Lung (tissue), 12 donors: ENCODE measurements around the gene LAMA3. TPM values are rescaled to one million over a fixed set of nuclear protein-coding genes. Genes with fewer than 3 reads are reported as not detected.

ENCODE experiments used
- ATAC-seq: fragments of 200-7000 bp; cut with Tn5 transposase; one replicate; pipeline ENCODE4 v1.9.1; 2020; ENCODE audit warnings: moderate number of reproducible peaks; ENCODE audit not compliant: insufficient read depth, low FRiP score
- DNase-seq, 3 donors: peaks; one replicate each; pipeline ENCODE4 v3.0.0-alpha.2; 2013 to 2017
- H3K27ac ChIP-seq, 2 donors: one replicate each; pipeline ENCODE4 v1.5.1; 2013; ENCODE audit warnings: mild to moderate bottlenecking in 2 of 2, moderate library complexity in 2 of 2, control low read depth in 1 of 2, inconsistent platforms in 1 of 2, low read depth in 1 of 2, low read length in 1 of 2
- H3K27me3 ChIP-seq, 3 donors: one replicate each; pipeline ENCODE4 v1.5.1; 2013; ENCODE audit warnings: low read length in 2 of 3; ENCODE audit not compliant: control insufficient read depth in 3 of 3, insufficient read depth in 3 of 3
- H3K36me3 ChIP-seq, 4 donors: one replicate each; pipeline ENCODE4 v1.5.1; 2013; ENCODE audit warnings: low read length in 4 of 4, mild to moderate bottlenecking in 1 of 4, moderate library complexity in 1 of 4; ENCODE audit not compliant: control insufficient read depth in 4 of 4, insufficient read depth in 4 of 4
- H3K4me1 ChIP-seq, 5 donors: one replicate each; pipeline ENCODE4 v1.5.1; 2013; ENCODE audit warnings: low read length in 5 of 5, mild to moderate bottlenecking in 2 of 5, moderate library complexity in 1 of 5; ENCODE audit not compliant: control insufficient read depth in 5 of 5, insufficient read depth in 5 of 5
- H3K4me3 ChIP-seq: one replicate; pipeline ENCODE4 v1.5.1; 2013; ENCODE audit warnings: mild to moderate bottlenecking, control low read depth, moderate library complexity
- H3K9ac ChIP-seq, 2 donors: one replicate each; pipeline ENCODE4 v1.5.1; 2013; ENCODE audit warnings: low read length in 2 of 2, control low read depth in 1 of 2; ENCODE audit not compliant: insufficient read depth in 1 of 2
- H3K9me3 ChIP-seq, 4 donors: one replicate each; pipeline ENCODE4 v1.5.1; 2013; ENCODE audit warnings: low read length in 3 of 4, mild to moderate bottlenecking in 1 of 4, moderate library complexity in 1 of 4; ENCODE audit not compliant: control insufficient read depth in 4 of 4, insufficient read depth in 3 of 4
- WGBS, 2 donors: extraction: QIAGEN DNeasy Blood & Tissue Kit; methylation state at CpG; one replicate each; pipeline ENCODE4 v1.1.7; 2013; 5-methylcytosine and 5-hydroxymethylcytosine counted together
- polyA plus RNA-seq, 2 donors: library from polyadenylated mRNA; stranded (reverse); fragments of 200-250 nt; gene quantifications; one replicate each; pipeline ENCODE4 v1.2.1, GENCODE V29; 2013
- total RNA-seq, 2 donors: library from RNA; depleted of rRNA in 1 of 2; stranded (reverse); fragments of >200 nt in 1 of 2; gene quantifications; one replicate each; pipeline ENCODE4 v1.2.1, GENCODE V29; 2014 to 2021
- TF ChIP-seq, protein P1 (sequence below): IDR thresholded peaks from 2 replicates; pipeline ENCODE4 v1.5.1; 2012; ENCODE audit warnings: mild to moderate bottlenecking; ENCODE audit errors: control extremely low read depth, extremely low read depth
- donor health status: control.
- donor health status: control.
- donor health status: Bipolar disorder and iron deficiency.
- donor health status: healthy.
- donor health status: DM: yes; HTN: yes; CAD: no.

Gene LAMA3
- total and polyA plus RNA-seq, 4 donors: 14.1 to 110 (median 51.9) TPM

DNA sequence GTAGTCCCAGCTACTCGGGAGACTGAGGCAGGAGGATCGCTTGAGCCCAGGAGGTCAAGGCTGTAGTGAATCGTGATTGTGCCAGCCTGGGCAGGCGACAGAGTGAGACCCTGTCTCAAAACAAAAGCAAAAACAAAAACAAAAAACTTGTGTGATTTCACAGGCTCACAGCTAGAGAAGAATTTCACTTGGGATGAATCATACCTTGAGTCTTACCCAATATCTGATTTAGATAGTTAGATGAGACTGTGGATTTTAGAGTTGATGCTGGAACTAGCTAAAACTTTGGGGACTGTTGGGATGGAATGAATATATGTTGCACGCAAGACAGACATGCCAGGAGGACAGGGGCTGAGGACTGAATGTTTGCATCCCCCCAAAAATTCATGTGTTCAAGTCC lies 31.0 kb upstream of the LAMA3 start:
- Histone ChIP-seq H3K9ac (no peak overlapping the region), H3K27ac (no peak overlapping the region), H3K36me3 (no peaks in the 10 kb centered on the region), H3K9me3 (peaks cover 0 to 2% (median 0%) of the 10 kb centered on the region in 4 donors), H3K4me3 (no peak overlapping the region), H3K27me3 (peaks cover 0 to 27% (median 24%) of the 10 kb centered on the region in 3 donors), H3K4me1 (peaks cover 0 to 8% (median 0%) of the 10 kb centered on the region in 5 donors)
- no peak for DNase-seq
- WGBS, 2 donors: 92 to 94% methylated on average over 5 of the region's 5 CpGs
- TF ChIP-seq, protein P1, sequence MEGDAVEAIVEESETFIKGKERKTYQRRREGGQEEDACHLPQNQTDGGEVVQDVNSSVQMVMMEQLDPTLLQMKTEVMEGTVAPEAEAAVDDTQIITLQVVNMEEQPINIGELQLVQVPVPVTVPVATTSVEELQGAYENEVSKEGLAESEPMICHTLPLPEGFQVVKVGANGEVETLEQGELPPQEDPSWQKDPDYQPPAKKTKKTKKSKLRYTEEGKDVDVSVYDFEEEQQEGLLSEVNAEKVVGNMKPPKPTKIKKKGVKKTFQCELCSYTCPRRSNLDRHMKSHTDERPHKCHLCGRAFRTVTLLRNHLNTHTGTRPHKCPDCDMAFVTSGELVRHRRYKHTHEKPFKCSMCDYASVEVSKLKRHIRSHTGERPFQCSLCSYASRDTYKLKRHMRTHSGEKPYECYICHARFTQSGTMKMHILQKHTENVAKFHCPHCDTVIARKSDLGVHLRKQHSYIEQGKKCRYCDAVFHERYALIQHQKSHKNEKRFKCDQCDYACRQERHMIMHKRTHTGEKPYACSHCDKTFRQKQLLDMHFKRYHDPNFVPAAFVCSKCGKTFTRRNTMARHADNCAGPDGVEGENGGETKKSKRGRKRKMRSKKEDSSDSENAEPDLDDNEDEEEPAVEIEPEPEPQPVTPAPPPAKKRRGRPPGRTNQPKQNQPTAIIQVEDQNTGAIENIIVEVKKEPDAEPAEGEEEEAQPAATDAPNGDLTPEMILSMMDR: no peak
- ATAC-seq: no peak

DNA sequence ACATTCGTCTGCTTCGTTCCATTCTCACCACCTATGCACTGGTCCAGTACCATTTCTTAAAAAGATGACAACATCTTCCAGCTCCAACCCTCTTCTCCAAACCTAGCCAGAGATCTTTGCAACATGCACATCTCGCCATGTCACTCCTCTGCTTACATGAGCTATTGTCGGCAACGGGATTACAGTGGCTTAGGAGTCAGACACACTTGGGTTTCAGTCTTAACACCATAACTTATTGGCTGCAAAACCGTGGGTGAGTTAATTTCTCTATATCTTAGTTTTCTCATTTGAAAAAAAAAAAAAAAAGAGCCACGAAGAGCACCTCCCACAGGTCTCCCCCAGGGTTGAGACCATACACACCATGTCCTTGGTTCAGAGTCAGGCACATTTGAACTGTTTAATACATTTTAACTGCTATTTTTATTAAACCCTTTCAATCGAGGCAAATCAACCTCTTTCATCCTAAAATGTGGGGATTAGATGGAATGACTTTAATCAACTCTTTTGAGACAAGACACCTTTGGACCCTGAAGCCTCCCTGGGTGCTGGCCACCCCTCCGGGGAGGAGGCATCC lies 27.4 kb upstream of the LAMA3 start:
- ATAC-seq: no peak
- H3K27ac ChIP-seq: peak overlapping the region in 1 of 2 donors; percentile 66
- H3K9ac ChIP-seq: no peak overlapping the region

DNA sequence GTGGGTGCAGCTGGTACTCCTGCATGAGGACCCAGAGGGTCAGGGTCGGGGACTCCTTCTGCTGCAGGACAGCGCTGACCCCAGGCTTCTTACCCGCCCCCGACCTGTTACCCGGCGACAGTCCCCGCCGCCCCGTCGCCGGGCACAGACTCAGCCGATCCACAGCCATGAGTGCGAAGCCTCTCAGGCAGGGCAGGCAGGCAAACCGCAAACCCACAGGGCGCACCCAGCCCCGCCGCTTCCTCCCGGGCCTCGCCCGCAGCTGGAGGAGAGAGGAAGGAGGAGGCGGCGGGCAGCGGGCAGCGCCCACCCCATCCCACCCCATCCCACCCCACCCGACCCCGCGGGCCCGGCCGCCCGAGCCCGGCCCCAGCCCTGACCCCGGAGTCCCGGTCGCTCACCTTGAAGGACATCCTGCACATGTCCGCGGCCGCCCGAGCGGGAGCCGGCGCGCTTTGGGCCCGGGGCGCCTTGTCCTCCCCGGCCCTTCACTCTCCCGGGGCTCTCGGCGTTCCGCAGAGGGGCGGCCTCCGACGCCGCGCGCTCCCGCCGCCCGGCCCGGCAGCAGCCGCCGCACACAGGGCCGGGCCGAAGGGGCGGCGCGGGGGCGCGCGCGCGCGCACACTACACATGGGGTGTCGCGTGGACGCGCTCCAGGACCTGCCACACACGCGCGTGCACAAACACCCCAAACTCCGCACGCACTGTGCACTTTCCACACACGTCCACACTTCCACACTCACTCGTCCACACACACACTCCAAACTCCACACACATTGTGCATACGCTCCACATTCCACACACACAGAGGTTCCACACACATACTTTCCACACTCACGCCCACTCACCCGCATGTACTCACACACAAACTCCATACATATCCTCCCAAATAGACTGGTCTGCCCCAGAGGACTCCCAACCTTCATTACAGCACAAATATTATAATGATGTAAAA lies 26.7 kb upstream of the LAMA3 start, which contains the start of gene ANKRD29:
ANKRD29 (minus strand) TSS at position 603 of the 955 bp plus-strand sequence; CDS start at position 422, 181 bp downstream.
- Histone ChIP-seq H3K4me1 (peaks cover 0 to 9% (median 0%) of the 10 kb centered on the region in 5 donors), H3K36me3 (no peaks in the 10 kb centered on the region), H3K27ac (peak within 1 kb of the TSS in 1 of 2 donors; percentile 88), H3K9me3 (peaks cover 0 to 2% (median 0%) of the 10 kb centered on the region in 4 donors), H3K9ac (peak within 1 kb of the TSS in 1 of 2 donors; percentile 61), H3K27me3 (peaks cover 0 to 37% (median 34%) of the 10 kb centered on the region in 3 donors), H3K4me3 (peak within 1 kb of the TSS; percentile 67)
- ATAC-seq: peak; percentile 71
- peak; percentile 44 to 67 (median 52) for DNase-seq
- WGBS, 2 donors: 2% methylated on average over 69 to 86 of the region's 86 CpGs
- TF ChIP-seq, protein P1: no peak

More for the DNA sequence above, 27.4 kb upstream of the LAMA3 start:
- 34 to 42% methylated on average over 9 of the region's 9 CpGs for WGBS, 2 donors
- no peak for DNase-seq
- Histone ChIP-seq H3K36me3 (no peaks in the 10 kb centered on the region), H3K9me3 (peaks cover 0 to 2% (median 0%) of the 10 kb centered on the region in 4 donors), H3K4me1 (peaks cover 0 to 9% (median 0%) of the 10 kb centered on the region in 5 donors), H3K27me3 (peaks cover 0 to 37% (median 34%) of the 10 kb centered on the region in 3 donors), H3K4me3 (peak overlapping the region; percentile 46)
- TF ChIP-seq, protein P1: no peak
